Breast epithelium (tissue), 4 donors: ENCODE results near the gene FARP1. TPM values are rescaled to one million over a fixed set of nuclear protein-coding genes. Genes with fewer than 3 reads are reported as not detected.

Experiments
- DNase-seq, 2 donors: peaks; one replicate each; pipeline ENCODE4 v3.0.0-alpha.2; 2019; ENCODE audit warnings: low spot score in 2 of 2
- H3K27ac ChIP-seq, 2 donors: fragments of 200-600 bp; sonication (generic) in 1 of 2; one replicate each; pipeline ENCODE4 v1.5.1; 2016 to 2019; ENCODE audit warnings: mild to moderate bottlenecking in 1 of 2
- H3K27me3 ChIP-seq, 2 donors: fragments of 200-600 bp; sonication (generic) in 1 of 2; one replicate each; pipeline versions ENCODE4 v1.5.1 to v1.6.0; 2017 to 2019; ENCODE audit warnings: control low read depth in 1 of 2, mild to moderate bottlenecking in 1 of 2
- H3K36me3 ChIP-seq: fragments of 200-600 bp; one replicate; pipeline ENCODE4 v1.5.1; 2019
- H3K4me1 ChIP-seq, 2 donors: fragments of 200-600 bp; sonication (generic); one replicate each; pipeline ENCODE4 v1.5.1; 2016 to 2019; ENCODE audit warnings: control low read depth in 1 of 2
- H3K4me3 ChIP-seq, 3 donors: fragments of 200-600 bp; sonication (generic); 1 replicate in 2 of 3; 2 replicates in 1 of 3; pipeline ENCODE4 v1.5.1; 2016 to 2019; ENCODE audit warnings: mild to moderate bottlenecking in 3 of 3, moderate library complexity in 2 of 3
- H3K9me3 ChIP-seq, 2 donors: fragments of 200-600 bp; sonication (generic) in 1 of 2; one replicate each; pipeline ENCODE4 v1.5.1; 2016 to 2019; ENCODE audit warnings: control low read depth in 1 of 2
- CTCF ChIP-seq, 3 donors: fragments of 450-650 bp; IDR thresholded peaks; one replicate each; pipeline ENCODE4 v1.5.1; 2016 to 2017; ENCODE audit warnings: antibody characterized with exemption in 3 of 3, mild to moderate bottlenecking in 3 of 3, moderate library complexity in 3 of 3
- POLR2A ChIP-seq: fragments of 450-650 bp; IDR thresholded peaks from one replicate; pipeline ENCODE4 v1.6.1; 2016; ENCODE audit warnings: antibody characterized with exemption, mild to moderate bottlenecking, moderate library complexity
- POLR2AphosphoS5 ChIP-seq, 3 donors: sonication (generic); formaldehyde crosslinking; IDR thresholded peaks; one replicate each; pipeline ENCODE4 v1.6.1; 2017; ENCODE audit warnings: antibody characterized with exemption in 3 of 3
- intact Hi-C: fragments of 100-400 bp; cut with DNase I; formaldehyde crosslinking; loops from one replicate; pipeline ENCODE4 v1.15.1; 2023; ENCODE audit warnings: low total_unique reads
- total RNA-seq, 3 donors: library from RNA; depleted of rRNA; stranded (reverse); fragments of >200 nt; gene quantifications; one replicate each; pipeline ENCODE4 v1.1.0, GENCODE V29; 2016

Gene FARP1
- total RNA-seq, 3 donors from 2014 or later = 29.8 to 97.3 (median 80.1) TPM

GRCh38 chr13:98374750-98375149 lies 231.9 kb downstream of the FARP1 start:
- Histone ChIP-seq H3K36me3 (no peaks in the 10 kb centered on the region), H3K9me3 (no peaks in the 10 kb centered on the region), H3K4me1 (no peaks in the 10 kb centered on the region), H3K27me3 (no peaks in the 10 kb centered on the region), H3K4me3 (no peak overlapping the region), H3K27ac (no peak overlapping the region)
- intact Hi-C loops = no loop called here
- no peak for DNase-seq
- TF ChIP-seq POLR2AphosphoS5 (IDR thresholded peaks at IDR 0.05) (no peak), POLR2A (no peak), CTCF (IDR thresholded peaks at IDR 0.05) (no peak)

GRCh38 chr13:98377635-98378378 lies 234.9 kb downstream of the FARP1 start:
- Histone ChIP-seq H3K4me3 (no peak overlapping the region), H3K9me3 (no peaks in the 10 kb centered on the region), H3K27me3 (no peaks in the 10 kb centered on the region), H3K27ac (no peak overlapping the region), H3K36me3 (no peaks in the 10 kb centered on the region), H3K4me1 (no peaks in the 10 kb centered on the region)
- no peak for DNase-seq
- TF ChIP-seq POLR2AphosphoS5 (IDR thresholded peaks at IDR 0.05) (no peak), POLR2A (no peak), CTCF (IDR thresholded peaks at IDR 0.05) (no peak)
- intact Hi-C loops = no loop called here

- H3K27me3 ChIP-seq = no peaks in the 10 kb centered on the region
- H3K27ac ChIP-seq = no peak overlapping the region
- H3K4me1 ChIP-seq = peaks cover 0 to 7% of the 10 kb centered on the region in 2 donors
- no peak overlapping the region for H3K4me3 ChIP-seq
- intact Hi-C loops = no loop called here
- no peak for DNase-seq
- no peaks in the 10 kb centered on the region for H3K9me3 ChIP-seq
- no peaks in the 10 kb centered on the region for H3K36me3 ChIP-seq
- TF ChIP-seq POLR2AphosphoS5 (IDR thresholded peaks at IDR 0.05) (no peak), POLR2A (no peak), CTCF (IDR thresholded peaks at IDR 0.05) (no peak)
Observed at GRCh38 chr13:98384739-98385138, 241.8 kb downstream of the FARP1 start.

- Histone ChIP-seq H3K27me3 (no peaks in the 10 kb centered on the region), H3K4me3 (no peak overlapping the region), H3K36me3 (no peaks in the 10 kb centered on the region), H3K27ac (no peak overlapping the region), H3K9me3 (no peaks in the 10 kb centered on the region), H3K4me1 (peaks cover 0 to 7% of the 10 kb centered on the region in 2 donors)
- DNase-seq = no peak
- intact Hi-C loops = no loop called here
- TF ChIP-seq POLR2AphosphoS5 (IDR thresholded peaks at IDR 0.05) (no peak), POLR2A (no peak), CTCF (IDR thresholded peaks at IDR 0.05) (no peak)
Observed at GRCh38 chr13:98385606-98386005, 242.7 kb downstream of the FARP1 start.

GRCh38 chr13:98386637-98387036 lies 243.7 kb downstream of the FARP1 start:
- no peak overlapping the region for H3K27ac ChIP-seq
- DNase-seq = no peak
- no peaks in the 10 kb centered on the region for H3K9me3 ChIP-seq
- no peaks in the 10 kb centered on the region for H3K36me3 ChIP-seq
- intact Hi-C loops = no loop called here
- no peak for TF ChIP-seq POLR2A
- no peak for TF ChIP-seq POLR2AphosphoS5 (IDR thresholded peaks at IDR 0.05)
- no peak for TF ChIP-seq CTCF (IDR thresholded peaks at IDR 0.05)
- no peaks in the 10 kb centered on the region for H3K27me3 ChIP-seq
- H3K4me3 ChIP-seq = no peak overlapping the region
- peaks cover 0 to 7% of the 10 kb centered on the region in 2 donors for H3K4me1 ChIP-seq
